Measurements from ENCODE around the gene ZFAND6.
A peak's percentile ranks its signal among the peaks of the same experiment; 100 is the strongest.

Gene ZFAND6

GRCh38 chr15:80160570-80161156 is 101.2 kb downstream of the ZFAND6 start:
- DNase-seq (ENCODE audit: low spot score) (peak; percentile 88), ATAC-seq (ENCODE audit: low read depth) (peak; percentile 99)
- no peak for TF ChIP-seq CTCF (IDR thresholded peaks at IDR 0.05; ENCODE audit: poor library complexity, severe bottlenecking)
- no peaks in the 10 kb centered on the region for H3K27me3 ChIP-seq (ENCODE audit: insufficient read depth, poor library complexity, severe bottlenecking)
- no peaks in the 10 kb centered on the region for H3K9me3 ChIP-seq (ENCODE audit: severe bottlenecking)
- no peak overlapping the region for H3K4me3 ChIP-seq (ENCODE audit: severe bottlenecking)
- peaks cover 10% of the 10 kb centered on the region for H3K4me1 ChIP-seq (ENCODE audit: insufficient read depth, poor library complexity, severe bottlenecking)
- peaks cover 32% of the 10 kb centered on the region for H3K36me3 ChIP-seq (ENCODE audit: low read depth)
- H3K27ac ChIP-seq (ENCODE audit: poor library complexity, severe bottlenecking) = peak overlapping the region; percentile 54

GRCh38 chr15:80161468-80162016 is 102.1 kb downstream of the ZFAND6 start:
- H3K4me1 ChIP-seq (ENCODE audit: insufficient read depth, poor library complexity, severe bottlenecking) = peaks cover 10% of the 10 kb centered on the region
- H3K4me3 ChIP-seq (ENCODE audit: severe bottlenecking) = no peak overlapping the region
- H3K27ac ChIP-seq (ENCODE audit: poor library complexity, severe bottlenecking) = peak overlapping the region; percentile 54
- peaks cover 32% of the 10 kb centered on the region for H3K36me3 ChIP-seq (ENCODE audit: low read depth)
- ATAC-seq (ENCODE audit: low read depth) = no peak
- no peak for TF ChIP-seq CTCF (IDR thresholded peaks at IDR 0.05; ENCODE audit: poor library complexity, severe bottlenecking)
- no peaks in the 10 kb centered on the region for H3K27me3 ChIP-seq (ENCODE audit: insufficient read depth, poor library complexity, severe bottlenecking)
- DNase-seq (ENCODE audit: low spot score) = peak; percentile 43
- no peaks in the 10 kb centered on the region for H3K9me3 ChIP-seq (ENCODE audit: severe bottlenecking)

GRCh38 chr15:80162059-80162554 is 102.6 kb downstream of the ZFAND6 start:
- no peak overlapping the region for H3K4me3 ChIP-seq (ENCODE audit: severe bottlenecking)
- no peaks in the 10 kb centered on the region for H3K9me3 ChIP-seq (ENCODE audit: severe bottlenecking)
- ATAC-seq (ENCODE audit: low read depth) (no peak), DNase-seq (ENCODE audit: low spot score) (peak; percentile 27)
- TF ChIP-seq CTCF (IDR thresholded peaks at IDR 0.05; ENCODE audit: poor library complexity, severe bottlenecking) = no peak
- peaks cover 32% of the 10 kb centered on the region for H3K36me3 ChIP-seq (ENCODE audit: low read depth)
- H3K27me3 ChIP-seq (ENCODE audit: insufficient read depth, poor library complexity, severe bottlenecking) = no peaks in the 10 kb centered on the region
- peaks cover 10% of the 10 kb centered on the region for H3K4me1 ChIP-seq (ENCODE audit: insufficient read depth, poor library complexity, severe bottlenecking)
- H3K27ac ChIP-seq (ENCODE audit: poor library complexity, severe bottlenecking) = no peak overlapping the region

- peaks cover 10% of the 10 kb centered on the region for H3K4me1 ChIP-seq (ENCODE audit: insufficient read depth, poor library complexity, severe bottlenecking)
Measured at GRCh38 chr15:80163217-80163616, 103.7 kb downstream of the ZFAND6 start.

More at GRCh38 chr15:80163217-80163616, 103.7 kb downstream of the ZFAND6 start:
- Histone ChIP-seq H3K27me3 (ENCODE audit: insufficient read depth, poor library complexity, severe bottlenecking) (no peaks in the 10 kb centered on the region), H3K9me3 (ENCODE audit: severe bottlenecking) (no peaks in the 10 kb centered on the region), H3K36me3 (ENCODE audit: low read depth) (peaks cover 32% of the 10 kb centered on the region), H3K4me3 (ENCODE audit: severe bottlenecking) (no peak overlapping the region), H3K27ac (ENCODE audit: poor library complexity, severe bottlenecking) (no peak overlapping the region)
- no peak for TF ChIP-seq CTCF (IDR thresholded peaks at IDR 0.05; ENCODE audit: poor library complexity, severe bottlenecking)
- peak; percentile 38 for DNase-seq (ENCODE audit: low spot score)
- ATAC-seq (ENCODE audit: low read depth) = no peak
